Naive thymus-derived CD8-positive, alpha-beta T cell (primary cell): ENCODE data around the gene HMCN1. TPM values are rescaled to one million over a fixed set of nuclear protein-coding genes. Genes with fewer than 3 reads are reported as not detected.
"Not testable (repeated sequence)": the region's sequence is repeated elsewhere in the genome, so short reads cannot be mapped to it uniquely, and the experiment has no call there.

ENCODE experiments used
- ATAC-seq, 2 donors: fragments of 150-1000 bp; cut with Tn5 transposase in 1 of 2; sonication (Bioruptor Pico), chemical (Tn5 transposase) in 1 of 2; 1 replicate in 1 of 2; 2 replicates in 1 of 2; pipeline ENCODE4 v1.10.0; 2021; ENCODE audit warnings: mild to moderate bottlenecking in 2 of 2, moderate library complexity in 2 of 2
- POLR2A ChIA-PET: fragments of 350-600 bp; sonication (Branson Sonifier 250); formaldehyde crosslinking; loops from one replicate; lab custom pipeline; 2021; ENCODE audit warnings: antibody characterized with exemption; lab: Charles Lee
- DNase-seq, 10 donors: peaks; one replicate each; pipeline versions ENCODE4 v3.0.0 to v3.0.0-alpha.2; 2020 to 2022
- H3K27ac Mint-ChIP-seq, 10 donors: one replicate each; pipeline ENCODE4 v1.8.0; 2020 to 2022; ENCODE audit warnings: mild to moderate bottlenecking in 10 of 10, mixed read lengths in 10 of 10, moderate library complexity in 4 of 10, inconsistent platforms in 1 of 10
- H3K27me3 Mint-ChIP-seq, 5 donors: one replicate each; pipeline ENCODE4 v1.8.0; 2021 to 2022; ENCODE audit warnings: mixed read lengths in 5 of 5
- H3K36me3 Mint-ChIP-seq, 3 donors: one replicate each; pipeline ENCODE4 v1.8.0; 2020 to 2022; ENCODE audit warnings: mixed read lengths in 3 of 3, mild to moderate bottlenecking in 2 of 3, inconsistent platforms in 1 of 3
- H3K4me1 Mint-ChIP-seq, 4 donors: one replicate each; pipeline ENCODE4 v1.8.0; 2021 to 2022; ENCODE audit warnings: mixed read lengths in 4 of 4
- H3K4me3 Mint-ChIP-seq, 10 donors: one replicate each; pipeline ENCODE4 v1.8.0; 2020 to 2022; ENCODE audit warnings: mild to moderate bottlenecking in 10 of 10, mixed read lengths in 10 of 10, moderate library complexity in 6 of 10, inconsistent platforms in 1 of 10
- H3K9me3 Mint-ChIP-seq, 9 donors: one replicate each; pipeline ENCODE4 v1.8.0; 2020 to 2022; ENCODE audit warnings: mixed read lengths in 9 of 9, mild to moderate bottlenecking in 3 of 9, inconsistent platforms in 1 of 9, moderate library complexity in 1 of 9
- polyA plus RNA-seq, 3 donors: library from polyadenylated mRNA; unstranded; fragments of 300-500 nt; fragmentation: Illumina TruSeq; gene quantifications; one replicate each; pipeline ENCODE4 v1.2.3, GENCODE V29; 2021
- total RNA-seq, 8 experiments: library from RNA in 2 of 8; stranded (reverse) in 2 of 8; gene quantifications; one replicate each; pipeline ENCODE4 v1.2.3 and lab custom pipeline; 2021 to 2026

Gene HMCN1
- total and polyA plus RNA-seq, 5 experiments from 2014 or later: 0.14 to 0.26 TPM; not detected in 3

GRCh38 chr1:186210258-186210657 is 476.1 kb downstream of the HMCN1 start:
- DNase-seq: no peak
- H3K4me3 Mint-ChIP-seq: no peak overlapping the region
- H3K4me1 Mint-ChIP-seq: peaks cover 3 to 19% (median 17%) of the 10 kb centered on the region in 4 donors
- ATAC-seq: no peak
- POLR2A ChIA-PET: no interaction called here
- no peak overlapping the region for H3K27ac Mint-ChIP-seq
- H3K9me3 Mint-ChIP-seq: peaks cover 0 to 6% (median 0%) of the 10 kb centered on the region in 9 donors
- H3K36me3 Mint-ChIP-seq: no peaks in the 10 kb centered on the region
- peaks cover 23 to 78% (median 50%) of the 10 kb centered on the region in 5 donors for H3K27me3 Mint-ChIP-seq

GRCh38 chr1:186211583-186211982 is 477.4 kb downstream of the HMCN1 start:
- H3K27ac Mint-ChIP-seq, H3K4me3 Mint-ChIP-seq, H3K4me1 Mint-ChIP-seq, H3K36me3 Mint-ChIP-seq, DNase-seq, H3K9me3 Mint-ChIP-seq, ATAC-seq, POLR2A ChIA-PET: not testable (repeated sequence)
- H3K27me3 Mint-ChIP-seq: peaks cover 23 to 72% (median 47%) of the 10 kb centered on the region in 5 donors

GRCh38 chr1:186212568-186213224 is 478.5 kb downstream of the HMCN1 start:
- Mint-ChIP-seq H3K27me3 (peaks cover 20 to 62% (median 42%) of the 10 kb centered on the region in 5 donors), H3K36me3 (no peaks in the 10 kb centered on the region), H3K4me3 (no peak overlapping the region), H3K27ac (no peak overlapping the region), H3K9me3 (no peaks in the 10 kb centered on the region), H3K4me1 (peaks cover 0 to 2% (median 0%) of the 10 kb centered on the region in 4 donors)
- POLR2A ChIA-PET: no interaction called here
- peak in 1 of 2 donors; percentile 30 for ATAC-seq
- DNase-seq: peak in 5 of 10 donors; percentile 13 to 38 (median 21)

- Mint-ChIP-seq H3K36me3 (no peaks in the 10 kb centered on the region), H3K27me3 (peaks cover 20 to 56% (median 37%) of the 10 kb centered on the region in 5 donors), H3K9me3 (peaks cover 0 to 2% (median 0%) of the 10 kb centered on the region in 9 donors), H3K4me3 (no peak overlapping the region), H3K4me1 (no peaks in the 10 kb centered on the region), H3K27ac (no peak overlapping the region)
- POLR2A ChIA-PET: no interaction called here
- ATAC-seq (no peak), DNase-seq (no peak)
Measured at GRCh38 chr1:186213225-186213607, 479.0 kb downstream of the HMCN1 start.

- Mint-ChIP-seq H3K4me1 (no peaks in the 10 kb centered on the region), H3K27ac (no peak overlapping the region), H3K27me3 (peaks cover 7 to 47% (median 26%) of the 10 kb centered on the region in 5 donors), H3K36me3 (no peaks in the 10 kb centered on the region), H3K4me3 (no peak overlapping the region), H3K9me3 (peaks cover 0 to 2% (median 0%) of the 10 kb centered on the region in 9 donors)
- POLR2A ChIA-PET: no interaction called here
- no peak for DNase-seq
- no peak for ATAC-seq
Measured at GRCh38 chr1:186214791-186215190, 480.6 kb downstream of the HMCN1 start.

GRCh38 chr1:186215636-186216035 is 481.4 kb downstream of the HMCN1 start:
- Mint-ChIP-seq H3K9me3 (peaks cover 0 to 4% (median 0%) of the 10 kb centered on the region in 9 donors), H3K27me3 (peaks cover 3 to 46% (median 24%) of the 10 kb centered on the region in 5 donors), H3K4me1 (no peaks in the 10 kb centered on the region), H3K4me3 (no peak overlapping the region), H3K36me3 (peaks cover 0 to 1% (median 0%) of the 10 kb centered on the region in 3 donors), H3K27ac (peak overlapping the region in 1 of 10 donors; percentile 44)
- no peak for ATAC-seq
- POLR2A ChIA-PET: no interaction called here
- no peak for DNase-seq

GRCh38 chr1:186218654-186219352 is 484.6 kb downstream of the HMCN1 start:
- Mint-ChIP-seq H3K36me3 (peaks cover 0 to 5% (median 3%) of the 10 kb centered on the region in 3 donors), H3K4me1 (no peaks in the 10 kb centered on the region), H3K27me3 (peaks cover 0 to 26% (median 15%) of the 10 kb centered on the region in 5 donors), H3K27ac (no peak overlapping the region), H3K9me3 (peaks cover 0 to 4% (median 0%) of the 10 kb centered on the region in 9 donors), H3K4me3 (no peak overlapping the region)
- DNase-seq (no peak), ATAC-seq (no peak)
- POLR2A ChIA-PET: no interaction called here

GRCh38 chr1:186220067-186220466 is 485.9 kb downstream of the HMCN1 start:
- Mint-ChIP-seq H3K4me3 (no peak overlapping the region), H3K27me3 (peaks cover 0 to 21% (median 13%) of the 10 kb centered on the region in 5 donors), H3K36me3 (peaks cover 0 to 5% (median 3%) of the 10 kb centered on the region in 3 donors), H3K9me3 (peaks cover 0 to 4% (median 0%) of the 10 kb centered on the region in 9 donors), H3K27ac (no peak overlapping the region), H3K4me1 (no peaks in the 10 kb centered on the region)
- POLR2A ChIA-PET: no interaction called here
- ATAC-seq (no peak), DNase-seq (no peak)

GRCh38 chr1:186220911-186221310 is 486.7 kb downstream of the HMCN1 start:
- ATAC-seq (no peak), DNase-seq (no peak)
- Mint-ChIP-seq H3K4me3 (no peak overlapping the region), H3K36me3 (peaks cover 0 to 5% (median 3%) of the 10 kb centered on the region in 3 donors), H3K9me3 (peaks cover 0 to 4% (median 0%) of the 10 kb centered on the region in 9 donors), H3K27ac (no peak overlapping the region), H3K27me3 (peaks cover 0 to 21% (median 13%) of the 10 kb centered on the region in 5 donors), H3K4me1 (no peaks in the 10 kb centered on the region)
- POLR2A ChIA-PET: no interaction called here

- H3K4me3 Mint-ChIP-seq: no peak overlapping the region
- H3K36me3 Mint-ChIP-seq: peaks cover 0 to 5% (median 3%) of the 10 kb centered on the region in 3 donors
- DNase-seq (no peak), ATAC-seq (no peak)
- peaks cover 0 to 23% (median 15%) of the 10 kb centered on the region in 5 donors for H3K27me3 Mint-ChIP-seq
- POLR2A ChIA-PET: no interaction called here
- peaks cover 0 to 2% (median 0%) of the 10 kb centered on the region in 9 donors for H3K9me3 Mint-ChIP-seq
- no peaks in the 10 kb centered on the region for H3K4me1 Mint-ChIP-seq
- H3K27ac Mint-ChIP-seq: no peak overlapping the region
Measured at GRCh38 chr1:186225096-186225495, 490.9 kb downstream of the HMCN1 start.

- H3K9me3 Mint-ChIP-seq: peaks cover 0 to 2% (median 0%) of the 10 kb centered on the region in 9 donors
- H3K36me3 Mint-ChIP-seq: peaks cover 0 to 2% (median 0%) of the 10 kb centered on the region in 3 donors
- POLR2A ChIA-PET: no interaction called here
- H3K4me1 Mint-ChIP-seq: no peaks in the 10 kb centered on the region
- H3K27ac Mint-ChIP-seq: no peak overlapping the region
- H3K4me3 Mint-ChIP-seq: no peak overlapping the region
- ATAC-seq: no peak
- DNase-seq: no peak
- H3K27me3 Mint-ChIP-seq: peaks cover 2 to 14% (median 6%) of the 10 kb centered on the region in 5 donors
Measured at GRCh38 chr1:186228749-186229148, 494.6 kb downstream of the HMCN1 start.

GRCh38 chr1:186231861-186232436 is 497.8 kb downstream of the HMCN1 start:
- POLR2A ChIA-PET: no interaction called here
- Mint-ChIP-seq H3K36me3 (peaks cover 0 to 4% (median 0%) of the 10 kb centered on the region in 3 donors), H3K9me3 (peaks cover 0 to 2% (median 0%) of the 10 kb centered on the region in 9 donors), H3K4me1 (no peaks in the 10 kb centered on the region), H3K27ac (peak overlapping the region in 1 of 10 donors; percentile 36), H3K4me3 (no peak overlapping the region), H3K27me3 (peaks cover 4 to 25% (median 9%) of the 10 kb centered on the region in 5 donors)
- DNase-seq (no peak), ATAC-seq (no peak)
